Loucy (cell line): ENCODE data around the gene PLXNA4.

ENCODE experiments used
- CTCF ChIP-seq: fragments of 200-600 bp; sonication (generic); conservative IDR thresholded peaks from 2 replicates; pipeline ENCODE4 v1.5.1; 2014; ENCODE audit warnings: mild to moderate bottlenecking, antibody characterized with exemption, low read length
- EZH2phosphoT487 ChIP-seq: fragments of 200-600 bp; IDR thresholded peaks from 2 replicates; pipeline ENCODE4 v1.6.1; 2018; ENCODE audit warnings: antibody characterized with exemption, mild to moderate bottlenecking, moderate library complexity, borderline replicate concordance

- TF ChIP-seq CTCF: no peak
- no peak for TF ChIP-seq EZH2phosphoT487
Measured at GRCh38 chr7:132176719-132177118, 399.6 kb downstream of the PLXNA4 start.
